H1 (cell line): ENCODE results near the gene CD52. TPM values are rescaled to one million over a fixed set of nuclear protein-coding genes. Genes with fewer than 3 reads are reported as not detected.

Source experiments
- CTCF ChIP-seq, 3 experiments: IDR thresholded peaks; 1 replicate in 2 of 3; 2 replicates in 1 of 3; pipeline versions ENCODE4 v1.5.1 to v1.6.1; 2011; ENCODE audit warnings: low read length in 3 of 3, mild to moderate bottlenecking in 3 of 3, inconsistent platforms in 2 of 3, low read depth in 1 of 3, moderate library complexity in 1 of 3; ENCODE audit not compliant: insufficient read depth in 1 of 3; ENCODE audit errors: control extremely low read depth in 1 of 3
- SAP30 ChIP-seq: fragments of 300-600 bp; sonication (generic); IDR thresholded peaks from 2 replicates; pipeline ENCODE4 v1.7.1; 2012; ENCODE audit warnings: low read length, moderate library complexity, mild to moderate bottlenecking, inconsistent platforms; ENCODE audit not compliant: insufficient read depth, insufficient replicate concordance
- TAF7 ChIP-seq: optimal IDR thresholded peaks from 2 replicates; pipeline ENCODE3; 2011; ENCODE audit warnings: low read depth, mild to moderate bottlenecking, inconsistent platforms, low read length, moderate library complexity, borderline replicate concordance
- polyA plus RNA-seq, 7 experiments: library from polyadenylated mRNA; depleted of rRNA in 3 of 7; stranded (reverse) in 5 of 7; unstranded in 2 of 7; fragments of >200 nt in 5 of 7; fragments of 200-250 nt in 2 of 7; gene quantifications; 1 replicate in 5 of 7; 2 replicates in 1 of 7; 4 replicates in 1 of 7; pipeline versions ENCODE4 v1.2.1 to v1.2.3, GENCODE V29; 2011 to 2013; ENCODE audit warnings: missing spikeins in 2 of 7, mixed read lengths in 2 of 7
- total RNA-seq: library from RNA; stranded (reverse); fragmentation: NEBNext Ultra II Directional; extraction: Animal tissue kit (Norgen Biotek cat#: 25700); gene quantifications from 2 replicates; pipeline ENCODE4 v1.2.1, GENCODE V29; 2021

The CD52 gene
- total and polyA plus RNA-seq, 2 of the 8 experiments (the other 6 are each of a cell fraction or from before 2014, with no cell fraction given), result 2.4 to 3.1 TPM

- TF ChIP-seq CTCF (IDR thresholded peaks at IDR 0.05; ENCODE audit: control extremely low read depth in 1 of 3, insufficient read depth in 1 of 3, low read depth in 1 of 3, low read length in 3 of 3), result no peak
- no peak for TF ChIP-seq TAF7
- TF ChIP-seq SAP30, result no peak
Observed at GRCh38 chr1:26368486-26368885, 50.7 kb downstream of the CD52 start (continued).

Other genes with a start within 250 kb of the CD52 start
- 4.5 and 5.2 TPM in 2 replicates for gene PDIK1L, start 206.1 kb upstream of the CD52 start, total RNA-seq
- gene PDIK1L, start 206.1 kb upstream of the CD52 start, polyA plus RNA-seq (2011; rRNA removed), result 0.83 and 0.95 TPM in 2 replicates
- 0.46 and 0.48 TPM in 2 replicates for gene FAM110D, start 158.9 kb upstream of the CD52 start, total RNA-seq
- gene FAM110D, start 158.9 kb upstream of the CD52 start, polyA plus RNA-seq (2011; rRNA removed), result 0.20 and 0.21 TPM in 2 replicates
- gene C1orf232, start 149.0 kb upstream of the CD52 start, total RNA-seq, result not detected in 2 replicates
- gene C1orf232, start 149.0 kb upstream of the CD52 start, polyA plus RNA-seq (2011; rRNA removed), result not detected in 2 replicates
- 38.2 and 40.2 TPM in 2 replicates for gene ZNF593, start 148.1 kb upstream of the CD52 start, total RNA-seq
- gene ZNF593, start 148.1 kb upstream of the CD52 start, polyA plus RNA-seq (2011; rRNA removed), result 68.0 and 112 TPM in 2 replicates
- not detected in 2 replicates for gene ZNF593OS, start 146.1 kb upstream of the CD52 start, total RNA-seq
- gene ZNF593OS, start 146.1 kb upstream of the CD52 start, polyA plus RNA-seq (2011; rRNA removed), result not detected in 2 replicates
- gene CNKSR1, start 140.5 kb upstream of the CD52 start, total RNA-seq, result 13.0 and 14.5 TPM in 2 replicates
- gene CNKSR1, start 140.5 kb upstream of the CD52 start, polyA plus RNA-seq (2011; rRNA removed), result 13.9 and 20.9 TPM in 2 replicates
- 0.65 and 0.90 TPM in 2 replicates for gene CATSPER4, start 127.4 kb upstream of the CD52 start, total RNA-seq
- 0.83 TPM in 2 replicates for gene CATSPER4, start 127.4 kb upstream of the CD52 start, polyA plus RNA-seq (2011; rRNA removed)
- 35.3 and 40.4 TPM in 2 replicates for gene CEP85, start 83.8 kb upstream of the CD52 start, total RNA-seq
- 37.4 and 43.7 TPM in 2 replicates for gene CEP85, start 83.8 kb upstream of the CD52 start, polyA plus RNA-seq (2011; rRNA removed)
- 77.8 and 84.4 TPM in 2 replicates for gene SH3BGRL3, start 37.9 kb upstream of the CD52 start, total RNA-seq
- 107 and 120 TPM in 2 replicates for gene SH3BGRL3, start 37.9 kb upstream of the CD52 start, polyA plus RNA-seq (2011; rRNA removed)
- 6.1 and 6.3 TPM in 2 replicates for gene UBXN11, start 11.3 kb upstream of the CD52 start, total RNA-seq
- gene UBXN11, start 11.3 kb upstream of the CD52 start, polyA plus RNA-seq (2011; rRNA removed), result 10.4 and 14.8 TPM in 2 replicates
- gene CRYBG2, start 36.2 kb downstream of the CD52 start, total RNA-seq, result 17.0 and 22.2 TPM in 2 replicates
- 14.2 and 22.1 TPM in 2 replicates for gene CRYBG2, start 36.2 kb downstream of the CD52 start, polyA plus RNA-seq (2011; rRNA removed)
- gene ZNF683, start 54.8 kb downstream of the CD52 start, total RNA-seq, result not detected in 2 replicates
- gene ZNF683, start 54.8 kb downstream of the CD52 start, polyA plus RNA-seq (2011; rRNA removed), result not detected in 2 replicates
- 1,467 and 1,486 TPM in 2 replicates for gene LIN28A, start 92.9 kb downstream of the CD52 start, total RNA-seq
- gene LIN28A, start 92.9 kb downstream of the CD52 start, polyA plus RNA-seq (2011; rRNA removed), result 313 and 403 TPM in 2 replicates
- 44.6 and 48.0 TPM in 2 replicates for gene DHDDS, start 114.4 kb downstream of the CD52 start, total RNA-seq
- 28.3 and 30.1 TPM in 2 replicates for gene DHDDS, start 114.4 kb downstream of the CD52 start, polyA plus RNA-seq (2011; rRNA removed)
- gene HMGN2, start 154.5 kb downstream of the CD52 start, total RNA-seq, result 452 and 453 TPM in 2 replicates
- gene HMGN2, start 154.5 kb downstream of the CD52 start, polyA plus RNA-seq (2011; rRNA removed), result 144 and 254 TPM in 2 replicates
- gene RPS6KA1, start 211.8 kb downstream of the CD52 start, total RNA-seq, result 55.0 and 56.5 TPM in 2 replicates
- 44.3 and 48.8 TPM in 2 replicates for gene RPS6KA1, start 211.8 kb downstream of the CD52 start, polyA plus RNA-seq (2011; rRNA removed)